CD1c-positive myeloid dendritic cell (primary cell): ENCODE measurements around the gene RPL18.
A peak's percentile ranks its signal among the peaks of the same experiment; 100 is the strongest.
"Not testable (repeated sequence)": the region's sequence is repeated elsewhere in the genome, so short reads cannot be mapped to it uniquely, and the experiment has no call there.

Experiments used
- DNase-seq: peaks from one replicate; pipeline ENCODE4 v3.0.0-alpha.2; 2016; ENCODE audit errors: extremely low spot score

RPL18 gene

DNA sequence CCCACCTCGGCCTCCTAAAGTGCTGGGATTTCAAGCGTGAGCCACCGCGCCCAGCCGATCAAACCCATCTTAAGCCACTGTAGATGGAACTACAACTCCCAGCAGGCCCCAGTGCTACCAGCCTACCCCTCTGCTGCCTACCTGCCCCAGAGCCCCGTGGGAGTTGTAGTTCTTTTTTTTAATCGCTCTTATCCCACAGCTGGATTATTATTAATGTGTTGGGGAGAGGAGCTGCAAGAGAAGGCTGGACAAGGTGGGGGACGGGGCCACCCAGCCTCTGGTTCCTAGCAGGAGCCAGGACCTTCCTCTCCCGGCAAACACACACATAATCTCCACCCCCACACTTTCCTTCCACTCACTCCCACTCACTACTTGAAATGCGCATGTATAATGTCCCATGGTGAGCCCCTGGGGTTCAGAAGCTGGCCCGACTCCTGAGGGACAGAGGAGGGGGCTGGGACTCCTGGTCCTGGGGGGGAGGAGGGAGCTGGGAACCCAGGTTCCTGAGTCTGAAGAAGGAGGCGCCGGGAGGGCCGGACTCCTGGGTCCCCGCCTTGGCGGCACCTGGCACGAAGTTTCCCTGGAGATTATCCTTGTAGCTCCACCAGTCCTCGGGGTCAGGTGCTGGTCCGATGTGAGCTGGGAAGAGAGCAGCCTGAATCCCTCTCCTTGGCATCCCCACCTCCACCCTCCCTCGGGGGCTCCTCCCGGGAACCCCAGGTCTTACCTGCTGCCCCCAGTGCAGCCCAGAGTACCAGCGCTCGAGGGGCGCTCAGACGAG lies 26.1 kb upstream of the RPL18 start:
- peak; percentile 81 for DNase-seq

DNA sequence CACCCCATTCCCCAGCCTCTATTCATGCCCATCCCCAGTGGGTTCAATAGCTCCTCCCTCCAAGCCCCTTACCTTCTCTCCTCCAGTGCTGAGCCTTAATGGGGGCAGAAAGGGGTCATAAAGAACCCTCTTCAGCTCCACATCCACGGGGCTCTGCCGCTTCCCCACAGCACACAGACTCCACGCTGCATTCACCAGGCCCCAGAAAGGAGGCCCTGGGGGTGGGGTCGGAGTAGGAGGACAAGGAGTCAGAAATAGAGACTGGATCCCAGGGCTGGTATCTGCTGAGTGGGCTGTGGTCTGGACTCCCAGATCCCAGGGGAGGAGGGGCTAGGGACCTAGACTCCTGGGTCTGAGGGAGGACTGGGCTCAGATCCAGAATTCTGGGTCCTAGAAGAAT lies 25.4 kb upstream of the RPL18 start:
- no peak for DNase-seq

DNA sequence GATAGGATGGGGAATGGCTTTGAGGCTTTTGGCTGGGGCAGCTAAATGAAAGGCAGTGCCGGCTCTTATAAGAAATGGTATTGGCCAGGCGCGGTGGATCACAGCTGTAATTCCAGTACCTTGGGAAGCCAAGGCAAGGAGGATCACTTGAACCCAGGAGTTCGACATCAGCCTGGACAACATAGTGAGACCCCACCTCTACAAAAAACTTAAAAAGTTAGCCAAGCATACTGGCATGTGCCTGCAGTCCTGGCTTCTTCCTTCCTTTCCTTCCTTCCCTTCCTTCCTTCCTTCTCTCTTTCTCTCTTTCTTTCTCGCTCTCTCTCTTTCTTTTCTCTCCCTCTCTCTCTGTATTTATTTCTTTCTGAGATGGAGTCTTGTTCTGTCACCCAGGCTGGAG lies 23.9 kb upstream of the RPL18 start:
- DNase-seq = no peak

DNA sequence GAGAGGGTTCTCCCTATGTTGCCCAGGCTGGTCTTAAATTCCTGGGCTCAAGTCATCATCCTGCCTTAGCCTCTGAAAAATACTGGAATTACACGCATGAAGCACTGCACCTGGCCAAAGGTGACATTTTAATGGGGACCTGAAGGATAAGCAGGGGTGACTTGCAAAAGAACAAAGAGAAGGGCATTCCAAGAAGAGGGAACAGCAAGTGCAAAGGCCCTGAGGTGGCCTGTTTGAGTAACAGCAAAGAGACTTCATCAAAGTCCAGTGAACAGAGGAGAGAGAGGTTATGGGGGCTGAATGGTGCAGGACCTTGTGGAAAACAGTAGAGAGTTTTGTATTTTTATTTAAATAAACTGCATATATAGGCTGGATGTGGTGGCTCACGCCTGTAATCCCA lies 22.9 kb upstream of the RPL18 start:
- no peak for DNase-seq

DNA sequence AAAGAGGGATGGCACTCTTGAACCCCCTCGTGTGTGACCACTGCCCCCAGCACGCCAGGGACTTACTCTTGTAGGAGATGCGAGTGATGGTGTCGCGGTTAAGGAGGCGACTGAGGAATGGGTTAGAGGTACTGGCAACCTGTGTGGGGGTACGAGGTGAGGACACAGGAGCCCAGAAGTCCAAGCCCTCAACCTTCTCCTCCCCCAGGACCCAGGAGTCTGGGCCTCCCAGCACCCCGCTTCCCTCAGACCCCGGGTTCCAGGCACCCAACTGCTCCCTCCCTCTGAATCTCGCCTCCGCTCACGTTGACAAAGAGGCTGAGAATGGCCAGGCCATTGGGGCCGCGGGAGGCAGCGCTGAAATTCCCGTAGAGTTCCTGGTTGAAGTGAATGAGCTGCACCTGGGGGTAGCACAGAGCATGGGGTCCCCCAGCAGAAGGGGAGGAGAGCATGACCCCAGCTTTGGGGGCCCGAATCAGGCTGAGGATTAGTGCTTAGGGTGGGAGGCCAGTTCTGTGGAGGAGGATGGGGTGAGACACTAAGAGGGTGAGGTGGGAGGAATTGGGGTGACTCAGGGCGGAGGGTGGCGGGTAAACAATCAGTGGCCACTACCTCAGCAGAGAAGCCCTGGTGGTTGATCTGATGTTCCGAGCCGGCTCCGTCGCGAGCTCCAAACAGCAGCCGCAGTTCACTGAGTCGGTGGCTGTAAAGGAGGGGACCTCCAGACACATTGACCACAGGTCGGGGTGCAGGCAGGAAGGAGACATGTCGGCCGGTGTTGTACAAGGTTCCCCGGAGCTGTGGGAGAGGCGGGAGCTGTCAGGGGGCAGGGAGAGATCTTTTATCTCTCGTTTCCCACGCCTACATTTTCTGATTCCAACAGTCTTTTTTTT lies 20.8 kb upstream of the RPL18 start:
- no peak for DNase-seq

GRCh38 chr19:48638831-48639381 lies 19.9 kb upstream of the RPL18 start:
- no peak for DNase-seq

GRCh38 chr19:48637948-48638830 lies 19.2 kb upstream of the RPL18 start:
- peak; percentile 93 for DNase-seq

DNA sequence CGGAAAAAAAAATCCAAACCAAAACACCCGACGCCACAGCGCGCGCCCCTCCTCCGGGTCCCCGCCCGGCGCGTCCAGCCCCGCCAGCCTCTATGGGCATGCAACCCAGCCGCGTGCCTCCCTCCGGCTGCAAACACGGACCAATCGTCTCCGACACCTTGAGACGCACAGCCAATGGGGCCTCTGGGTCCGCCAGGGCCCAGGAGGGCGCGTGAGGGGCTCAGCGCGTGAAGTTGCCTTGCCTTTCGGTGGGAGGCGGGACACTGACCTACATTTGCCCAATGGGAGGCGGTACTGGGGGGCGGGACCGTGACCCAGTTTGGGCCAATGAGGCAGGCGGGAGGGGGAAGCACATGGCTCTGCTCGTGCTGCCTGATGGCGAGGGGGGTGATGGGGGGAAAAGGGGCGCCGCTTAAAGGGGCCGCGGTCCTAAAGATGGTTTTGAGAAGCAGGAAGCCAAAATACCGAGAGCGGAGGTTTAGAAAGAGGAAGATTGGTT lies 18.5 kb upstream of the RPL18 start:
- peak; percentile 99 for DNase-seq

GRCh38 chr19:48636859-48637448 lies 18.0 kb upstream of the RPL18 start, which contains the start of gene DBP:
DBP (minus strand) TSS chr19:48637379; CDS start chr19:48636994, 385 bp downstream.
- DNase-seq = no peak

- DNase-seq = peak; percentile 33
Observed at GRCh38 chr19:48635966-48636858, 17.2 kb upstream of the RPL18 start.

DNA sequence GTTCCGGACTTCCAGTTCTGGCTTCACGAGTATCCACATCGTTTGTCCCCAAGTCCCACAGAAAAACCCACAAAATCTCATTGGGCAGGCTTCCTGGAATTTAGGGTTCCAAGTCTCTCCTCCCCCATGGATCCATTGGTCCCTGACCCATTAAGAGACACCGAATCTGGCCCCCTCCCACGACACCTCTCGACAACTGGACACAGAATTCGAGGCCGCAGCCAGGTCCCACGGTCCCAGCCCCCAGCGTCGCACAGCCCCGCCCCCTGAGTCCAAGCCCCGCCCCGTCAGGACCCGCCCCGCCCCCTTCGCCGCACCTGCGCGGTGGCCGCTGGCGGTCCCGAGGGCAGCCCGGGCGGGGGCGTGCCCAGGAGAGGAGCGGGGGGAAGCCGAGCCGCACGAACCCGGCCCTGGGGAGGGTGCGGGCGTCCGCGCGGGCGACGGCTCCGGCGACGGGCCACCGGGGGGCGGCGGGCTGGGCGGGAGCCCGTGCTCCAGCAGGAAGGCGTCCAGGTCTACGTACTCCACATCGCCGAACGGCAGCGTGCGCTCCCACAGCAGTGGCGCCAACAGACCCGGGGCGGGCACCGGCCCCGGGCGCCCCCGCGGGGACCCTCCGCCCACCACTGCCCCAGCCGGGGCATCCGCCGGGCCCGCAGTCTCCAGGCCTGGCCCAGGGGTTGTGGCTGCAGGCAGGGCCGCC lies 16.4 kb upstream of the RPL18 start:
- peak; percentile 83 for DNase-seq

DNA sequence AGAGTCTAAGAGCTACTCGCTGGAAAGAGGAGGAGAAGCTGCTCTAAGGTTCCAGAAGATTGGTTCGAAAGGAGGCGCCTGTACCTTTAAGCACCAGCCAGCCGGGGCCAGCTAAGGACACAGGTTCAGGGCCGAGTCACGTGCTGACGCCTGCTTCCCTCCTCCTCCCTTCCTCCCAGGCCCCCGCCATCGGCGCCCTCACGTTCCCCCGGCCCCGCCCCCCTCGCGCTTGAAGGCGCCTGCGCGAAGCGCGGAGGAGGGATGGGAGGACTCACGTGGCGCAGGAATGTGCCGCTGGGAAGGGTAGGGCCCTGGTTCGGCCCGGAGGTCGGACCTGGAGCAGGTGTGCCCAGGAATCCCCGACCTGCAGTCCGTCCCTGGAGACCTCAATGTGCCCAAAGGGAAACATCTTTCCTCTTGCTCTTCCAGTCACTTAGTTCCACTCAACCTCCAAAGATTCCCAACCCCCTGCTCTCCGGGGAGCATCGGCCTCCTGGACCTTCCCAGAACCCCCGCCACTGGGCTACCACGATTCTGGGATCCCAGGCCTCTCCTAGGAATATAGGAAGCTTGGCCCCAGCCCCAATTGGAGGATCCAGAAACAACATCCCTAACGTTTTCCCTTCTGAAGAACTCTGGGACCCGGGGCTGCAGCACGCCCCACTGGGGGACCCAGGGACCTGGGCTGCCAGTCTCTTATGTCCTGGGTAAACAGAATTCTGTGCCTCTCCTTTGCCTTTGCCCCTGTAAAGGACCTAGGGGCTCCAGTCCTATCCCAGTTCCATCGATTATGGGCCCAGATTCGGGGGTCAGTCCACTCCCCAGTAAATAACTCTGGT lies 15.7 kb upstream of the RPL18 start:
- peak; percentile 89 for DNase-seq

GRCh38 chr19:48634036-48634342 lies 15.0 kb upstream of the RPL18 start:
- no peak for DNase-seq

DNA sequence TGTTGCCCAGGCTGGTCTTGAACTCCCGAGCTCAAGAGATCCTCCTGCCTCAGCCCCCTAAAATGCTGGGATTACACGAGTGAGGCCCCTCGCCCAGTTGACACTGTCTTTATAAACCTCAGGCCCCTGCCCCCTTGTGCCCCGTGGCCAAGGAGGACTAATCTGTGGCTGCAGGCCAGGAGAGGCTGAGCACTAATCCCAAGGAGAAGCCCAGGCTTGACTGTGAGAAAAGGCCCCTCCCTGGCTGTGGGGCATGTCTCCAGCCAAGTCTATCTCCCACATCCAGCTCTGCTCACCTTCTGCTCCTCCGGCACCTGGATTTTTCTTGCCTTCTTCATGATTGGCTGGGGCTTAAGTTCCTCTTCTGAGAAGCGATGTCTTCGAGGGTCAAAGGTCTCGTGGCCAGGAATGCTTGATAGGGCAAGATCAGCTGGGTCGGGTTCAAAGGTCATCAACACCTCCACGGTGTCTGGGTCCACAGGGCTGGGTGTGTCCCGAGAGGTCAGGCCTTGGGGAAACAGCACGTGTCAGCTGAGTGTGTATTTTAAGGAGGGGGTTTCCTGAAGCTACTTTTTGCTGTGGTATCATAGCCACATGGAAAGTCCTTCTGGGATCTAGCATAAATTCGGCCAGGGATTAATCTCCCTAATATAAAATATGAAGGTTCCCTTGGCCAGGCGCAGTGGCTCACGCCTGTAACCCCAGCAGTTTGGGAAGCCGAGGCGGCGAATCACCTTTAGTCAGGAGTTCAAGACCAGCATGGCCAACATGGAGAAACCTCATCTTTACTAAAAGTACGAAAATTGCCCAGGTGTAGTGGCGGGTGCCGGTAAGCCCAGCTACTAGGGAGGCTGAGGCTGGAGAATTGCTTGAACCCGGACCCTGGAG lies 14.4 kb upstream of the RPL18 start:
- no peak for DNase-seq

DNA sequence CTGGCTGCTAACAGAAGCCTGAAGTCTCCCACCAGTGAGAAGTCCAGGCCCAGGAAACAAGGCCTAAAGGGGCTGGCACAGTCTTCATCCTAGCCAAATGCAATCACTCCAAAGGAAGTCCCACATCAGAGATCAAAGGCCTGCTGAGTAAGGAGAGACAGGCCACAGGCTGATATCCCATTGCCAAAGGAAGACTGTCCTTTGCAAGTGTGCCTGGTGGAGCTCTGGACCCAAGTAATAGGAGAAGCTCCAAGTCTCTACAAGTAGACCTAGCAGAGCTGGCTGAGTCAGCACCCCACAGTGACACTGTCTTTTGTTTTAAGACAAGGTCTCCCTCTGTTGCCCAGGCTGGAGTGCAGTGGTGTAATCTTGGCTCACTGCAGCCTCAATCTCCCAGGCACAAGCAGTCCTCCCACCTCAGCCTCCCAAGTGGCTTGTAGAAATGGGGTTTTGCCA lies 13.7 kb upstream of the RPL18 start:
- DNase-seq = no peak

GRCh38 chr19:48632286-48632685 lies 13.3 kb upstream of the RPL18 start:
- DNase-seq = not testable (repeated sequence)

GRCh38 chr19:48631225-48631624 lies 12.2 kb upstream of the RPL18 start:
- DNase-seq = no peak
